ENCODE data around the gene TCHP. TPM values are rescaled to one million over a fixed set of nuclear protein-coding genes. Genes with fewer than 3 reads are reported as not detected.

Gene TCHP
- total RNA-seq, 2 experiments from 2014 or later = 34.4 to 37.2 TPM

- Mint-ChIP-seq H3K27me3 (no peaks in the 10 kb centered on the region), H3K9me3 (no peaks in the 10 kb centered on the region), H3K4me1 (peaks cover 5% of the 10 kb centered on the region), H3K27ac (no peak overlapping the region), H3K36me3 (peaks cover 7% of the 10 kb centered on the region), H3K4me3 (no peak overlapping the region)
- POLR2A ChIA-PET = no interaction called here
- DNase-seq (no peak), ATAC-seq (ENCODE audit: low read depth) (no peak)
Observed at GRCh38 chr12:109870648-109871047, 29.4 kb upstream of the TCHP start.

- no peaks in the 10 kb centered on the region for H3K9me3 Mint-ChIP-seq
- H3K4me1 Mint-ChIP-seq = peaks cover 7% of the 10 kb centered on the region
- peak overlapping the region; percentile 47 for H3K27ac Mint-ChIP-seq
- POLR2A ChIA-PET = no interaction called here
- no peak for DNase-seq
- peaks cover 7% of the 10 kb centered on the region for H3K36me3 Mint-ChIP-seq
- no peak overlapping the region for H3K4me3 Mint-ChIP-seq
- H3K27me3 Mint-ChIP-seq = no peaks in the 10 kb centered on the region
- ATAC-seq (ENCODE audit: low read depth) = no peak
Observed at GRCh38 chr12:109871668-109872314, 28.3 kb upstream of the TCHP start.

- peaks cover 2% of the 10 kb centered on the region for H3K36me3 Mint-ChIP-seq
- no peaks in the 10 kb centered on the region for H3K27me3 Mint-ChIP-seq
- H3K27ac Mint-ChIP-seq = no peak overlapping the region
- peaks cover 10% of the 10 kb centered on the region for H3K4me1 Mint-ChIP-seq
- H3K9me3 Mint-ChIP-seq = no peaks in the 10 kb centered on the region
- H3K4me3 Mint-ChIP-seq = no peak overlapping the region
- POLR2A ChIA-PET = no interaction called here
- DNase-seq = no peak
- no peak for ATAC-seq (ENCODE audit: low read depth)
Observed at GRCh38 chr12:109873653-109874052, 26.4 kb upstream of the TCHP start.

- DNase-seq (no peak), ATAC-seq (ENCODE audit: low read depth) (no peak)
- Mint-ChIP-seq H3K27me3 (no peaks in the 10 kb centered on the region), H3K4me1 (peaks cover 23% of the 10 kb centered on the region), H3K4me3 (no peak overlapping the region), H3K9me3 (no peaks in the 10 kb centered on the region), H3K36me3 (peaks cover 2% of the 10 kb centered on the region), H3K27ac (no peak overlapping the region)
- POLR2A ChIA-PET = no interaction called here
Observed at GRCh38 chr12:109875572-109876131, 24.4 kb upstream of the TCHP start.

GRCh38 chr12:109876406-109876805 lies 23.7 kb upstream of the TCHP start:
- Mint-ChIP-seq H3K9me3 (no peaks in the 10 kb centered on the region), H3K4me3 (no peak overlapping the region), H3K4me1 (peaks cover 27% of the 10 kb centered on the region), H3K27me3 (no peaks in the 10 kb centered on the region), H3K27ac (no peak overlapping the region), H3K36me3 (peaks cover under 1% of the 10 kb centered on the region)
- ATAC-seq (ENCODE audit: low read depth) (no peak), DNase-seq (no peak)
- POLR2A ChIA-PET = no interaction called here

- no peaks in the 10 kb centered on the region for H3K9me3 Mint-ChIP-seq
- H3K36me3 Mint-ChIP-seq = no peaks in the 10 kb centered on the region
- H3K27me3 Mint-ChIP-seq = peaks cover 6% of the 10 kb centered on the region
- no peak overlapping the region for H3K27ac Mint-ChIP-seq
- no peak overlapping the region for H3K4me3 Mint-ChIP-seq
- POLR2A ChIA-PET = no interaction called here
- ATAC-seq (ENCODE audit: low read depth) = no peak
- no peak for DNase-seq
- peaks cover 26% of the 10 kb centered on the region for H3K4me1 Mint-ChIP-seq
Observed at GRCh38 chr12:109877504-109878246, 22.4 kb upstream of the TCHP start.

- no peak for DNase-seq
- POLR2A ChIA-PET = no interaction called here
- no peak for ATAC-seq (ENCODE audit: low read depth)
- Mint-ChIP-seq H3K9me3 (no peaks in the 10 kb centered on the region), H3K4me3 (no peak overlapping the region), H3K27me3 (peaks cover 6% of the 10 kb centered on the region), H3K36me3 (no peaks in the 10 kb centered on the region), H3K4me1 (peaks cover 26% of the 10 kb centered on the region), H3K27ac (no peak overlapping the region)
Observed at GRCh38 chr12:109878247-109878625, 21.8 kb upstream of the TCHP start.

GRCh38 chr12:109878749-109879148 lies 21.3 kb upstream of the TCHP start:
- DNase-seq = no peak
- peaks cover 9% of the 10 kb centered on the region for H3K27me3 Mint-ChIP-seq
- H3K36me3 Mint-ChIP-seq = no peaks in the 10 kb centered on the region
- POLR2A ChIA-PET = interaction anchor here (0.5 kb wide), 1 partner anchor 10 kb away, joined by 5 read pairs; no protein-coding TSS in a partner anchor
- ATAC-seq (ENCODE audit: low read depth) = no peak
- H3K4me1 Mint-ChIP-seq = peaks cover 28% of the 10 kb centered on the region
- H3K27ac Mint-ChIP-seq = no peak overlapping the region
- H3K4me3 Mint-ChIP-seq = peak overlapping the region; percentile 93
- H3K9me3 Mint-ChIP-seq = no peaks in the 10 kb centered on the region

GRCh38 chr12:109879351-109880042 lies 20.6 kb upstream of the TCHP start:
- ATAC-seq (ENCODE audit: low read depth) = peak; percentile 2
- Mint-ChIP-seq H3K27ac (peak overlapping the region; percentile 87), H3K36me3 (no peaks in the 10 kb centered on the region), H3K9me3 (no peaks in the 10 kb centered on the region), H3K4me3 (peak overlapping the region; percentile 93), H3K27me3 (peaks cover 12% of the 10 kb centered on the region), H3K4me1 (peaks cover 28% of the 10 kb centered on the region)
- POLR2A ChIA-PET = interaction anchor here (0.5 kb wide), 1 partner anchor 11 kb away, joined by 5 read pairs; no protein-coding TSS in a partner anchor
- no peak for DNase-seq

- peaks cover 14% of the 10 kb centered on the region for H3K27me3 Mint-ChIP-seq
Observed at GRCh38 chr12:109880043-109880931, 19.8 kb upstream of the TCHP start, which contains the start of gene GLTP. Gene GLTP (minus strand): TSS chr12:109880541. CDS start chr12:109880374, 167 bp downstream.

GRCh38 chr12:109880938-109881337 lies 19.1 kb upstream of the TCHP start:
- Mint-ChIP-seq H3K27me3 (peaks cover 19% of the 10 kb centered on the region), H3K9me3 (no peaks in the 10 kb centered on the region), H3K4me1 (peaks cover 28% of the 10 kb centered on the region), H3K4me3 (peak overlapping the region; percentile 91), H3K27ac (peak overlapping the region; percentile 90), H3K36me3 (no peaks in the 10 kb centered on the region)
- ATAC-seq (ENCODE audit: low read depth) (no peak), DNase-seq (no peak)
- POLR2A ChIA-PET = interaction anchor here (1.2 kb wide), 1 partner anchor 20 kb away, joined by 3 read pairs; no protein-coding TSS in a partner anchor

More at GRCh38 chr12:109880043-109880931, 19.8 kb upstream of the TCHP start, which contains the start of gene GLTP:
- H3K9me3 Mint-ChIP-seq = no peaks in the 10 kb centered on the region
- H3K4me3 Mint-ChIP-seq = peak within 1 kb of the TSS; percentile 93
- peaks cover 28% of the 10 kb centered on the region for H3K4me1 Mint-ChIP-seq
- H3K27ac Mint-ChIP-seq = peak within 1 kb of the TSS; percentile 90
- ATAC-seq (ENCODE audit: low read depth) (peak; percentile 96), DNase-seq (peak; percentile 98)
- POLR2A ChIA-PET = interaction anchor here (1.2 kb wide), 1 partner anchor 20 kb away, joined by 3 read pairs; no protein-coding TSS in a partner anchor
- no peaks in the 10 kb centered on the region for H3K36me3 Mint-ChIP-seq

GRCh38 chr12:109881752-109882151 lies 18.3 kb upstream of the TCHP start:
- ATAC-seq (ENCODE audit: low read depth) (no peak), DNase-seq (no peak)
- Mint-ChIP-seq H3K4me1 (peaks cover 26% of the 10 kb centered on the region), H3K9me3 (no peaks in the 10 kb centered on the region), H3K27ac (no peak overlapping the region), H3K36me3 (no peaks in the 10 kb centered on the region), H3K27me3 (peaks cover 20% of the 10 kb centered on the region), H3K4me3 (peak overlapping the region; percentile 91)
- POLR2A ChIA-PET = interaction anchor here (0.7 to 1.6 kb wide), 2 partner anchors 29 to 50 kb away, joined by 3 read pairs; no protein-coding TSS in a partner anchor
